Vagina (tissue), 2 donors: ENCODE results near the gene ZBTB24. TPM values are rescaled to one million over a fixed set of nuclear protein-coding genes. Genes with fewer than 3 reads are reported as not detected.

Experiments used
- DNase-seq, 2 donors: peaks; one replicate each; pipeline ENCODE4 v3.0.0-alpha.2; 2017; ENCODE audit errors: extremely low spot score in 2 of 2
- H3K27ac ChIP-seq: fragments of 200-600 bp; sonication (generic); one replicate; pipeline ENCODE4 v1.5.1; 2019
- H3K27me3 ChIP-seq: fragments of 200-600 bp; sonication (generic); one replicate; pipeline ENCODE4 v1.5.1; 2019
- H3K36me3 ChIP-seq, 2 donors: fragments of 200-600 bp; sonication (generic); one replicate each; pipeline ENCODE4 v1.5.1; 2017 to 2019
- H3K4me1 ChIP-seq: fragments of 200-600 bp; sonication (generic); one replicate; pipeline ENCODE4 v1.5.1; 2019
- H3K4me3 ChIP-seq, 2 donors: fragments of 200-600 bp; sonication (generic); 1 replicate in 1 of 2; 2 replicates in 1 of 2; pipeline ENCODE4 v1.5.1; 2016 to 2019
- H3K9me3 ChIP-seq: fragments of 200-600 bp; sonication (generic); one replicate; pipeline ENCODE4 v1.5.1; 2019
- POLR2A ChIP-seq, 2 donors: fragments of 450-650 bp; IDR thresholded peaks; one replicate each; pipeline ENCODE4 v1.6.1; 2017; ENCODE audit warnings: antibody characterized with exemption in 2 of 2, mild to moderate bottlenecking in 2 of 2, moderate library complexity in 2 of 2
- POLR2AphosphoS5 ChIP-seq, 2 donors: sonication (generic); formaldehyde crosslinking; IDR thresholded peaks; one replicate each; pipeline ENCODE4 v1.9.0; 2017; ENCODE audit warnings: antibody characterized with exemption in 2 of 2, mild to moderate bottlenecking in 2 of 2, low read depth in 1 of 2; ENCODE audit not compliant: insufficient read depth in 1 of 2
- intact Hi-C: fragments of 100-400 bp; cut with DNase I; formaldehyde crosslinking; loops from one replicate; pipeline ENCODE4 v1.15.1; 2023
- total RNA-seq: library from RNA; depleted of rRNA; stranded (reverse); fragments of >200 nt; gene quantifications from one replicate; pipeline ENCODE4 v1.2.3, GENCODE V29; 2016
- TF ChIP-seq, protein P1 (sequence below), 3 experiments: fragments of 450-650 bp in 2 of 3; fragments of 200-600 bp in 1 of 3; sonication (generic) in 1 of 3; IDR thresholded peaks; one replicate each; pipeline ENCODE4 v1.5.1; 2017 to 2019; ENCODE audit warnings: antibody characterized with exemption in 3 of 3, mild to moderate bottlenecking in 2 of 3, moderate library complexity in 2 of 3

Gene ZBTB24
- total RNA-seq = 6.6 TPM

DNA sequence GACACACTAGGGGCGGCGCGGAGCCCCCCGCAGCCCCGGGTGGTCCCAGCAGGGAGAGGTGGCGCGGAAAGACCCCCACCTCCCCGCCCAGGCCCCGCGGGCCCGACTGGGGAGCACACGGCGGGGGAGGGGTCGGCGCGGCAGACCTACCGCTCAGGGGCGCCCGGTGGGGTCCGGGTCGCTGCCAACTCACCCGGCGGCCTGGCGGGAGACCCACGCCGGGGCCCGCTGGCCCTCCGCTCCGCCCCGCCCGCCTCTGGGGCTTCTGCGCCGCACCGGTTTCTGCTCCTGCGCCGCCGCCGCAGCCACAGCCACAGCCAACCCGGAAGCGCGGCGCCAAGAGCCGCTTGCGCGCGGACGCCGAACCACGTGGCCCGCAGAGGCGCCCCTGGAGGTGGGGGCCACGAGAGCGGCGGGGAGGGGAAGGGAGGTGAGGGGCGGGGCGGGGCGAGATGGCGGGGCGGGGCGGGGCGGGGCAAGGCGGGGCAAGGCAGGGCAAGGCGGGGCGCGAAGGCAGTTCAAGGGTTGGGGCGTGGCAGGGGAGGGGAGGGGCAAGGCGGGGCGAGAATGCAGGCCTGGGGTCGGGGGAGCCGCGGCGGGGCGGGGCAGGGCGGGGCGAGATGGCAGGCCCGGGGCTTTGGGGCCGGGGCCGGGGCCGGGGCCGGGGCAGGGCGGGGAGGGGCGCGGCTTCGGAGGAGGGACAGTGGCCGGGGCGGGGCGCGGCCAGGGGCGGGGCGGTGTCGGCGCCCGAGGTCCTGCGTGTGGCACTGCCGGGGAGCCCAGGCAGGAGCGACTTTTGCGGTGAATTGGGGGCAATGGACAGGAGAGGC lies at the start of gene ZBTB24:
TSS of gene ZBTB24 (minus strand) at position 315 of the 830 bp plus-strand sequence. CDS start 1,193 bp downstream, outside the sequence.
- H3K27me3 ChIP-seq = no peaks in the 10 kb centered on the region
- H3K36me3 ChIP-seq = peaks cover 0 to 4% of the 10 kb centered on the region in 2 donors
- peak in 1 of 2 donors; percentile 10 for TF ChIP-seq POLR2AphosphoS5 (IDR thresholded peaks at IDR 0.05; ENCODE audit: insufficient read depth in 1 of 2, low read depth in 1 of 2)
- TF ChIP-seq, protein P1, sequence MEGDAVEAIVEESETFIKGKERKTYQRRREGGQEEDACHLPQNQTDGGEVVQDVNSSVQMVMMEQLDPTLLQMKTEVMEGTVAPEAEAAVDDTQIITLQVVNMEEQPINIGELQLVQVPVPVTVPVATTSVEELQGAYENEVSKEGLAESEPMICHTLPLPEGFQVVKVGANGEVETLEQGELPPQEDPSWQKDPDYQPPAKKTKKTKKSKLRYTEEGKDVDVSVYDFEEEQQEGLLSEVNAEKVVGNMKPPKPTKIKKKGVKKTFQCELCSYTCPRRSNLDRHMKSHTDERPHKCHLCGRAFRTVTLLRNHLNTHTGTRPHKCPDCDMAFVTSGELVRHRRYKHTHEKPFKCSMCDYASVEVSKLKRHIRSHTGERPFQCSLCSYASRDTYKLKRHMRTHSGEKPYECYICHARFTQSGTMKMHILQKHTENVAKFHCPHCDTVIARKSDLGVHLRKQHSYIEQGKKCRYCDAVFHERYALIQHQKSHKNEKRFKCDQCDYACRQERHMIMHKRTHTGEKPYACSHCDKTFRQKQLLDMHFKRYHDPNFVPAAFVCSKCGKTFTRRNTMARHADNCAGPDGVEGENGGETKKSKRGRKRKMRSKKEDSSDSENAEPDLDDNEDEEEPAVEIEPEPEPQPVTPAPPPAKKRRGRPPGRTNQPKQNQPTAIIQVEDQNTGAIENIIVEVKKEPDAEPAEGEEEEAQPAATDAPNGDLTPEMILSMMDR (IDR thresholded peaks at IDR 0.05) = no peak
- TF ChIP-seq POLR2A (IDR thresholded peaks at IDR 0.05) = peak in 1 of 2 donors; percentile 65
- intact Hi-C loops = loop anchor here (2.0 kb wide), 1 partner anchor 100 kb away; the partner anchor contains the start of gene CD164
- DNase-seq = peak; percentile 92 to 95
- no peaks in the 10 kb centered on the region for H3K9me3 ChIP-seq
- peak within 1 kb of the TSS; percentile 81 for H3K27ac ChIP-seq
- H3K4me1 ChIP-seq = peaks cover 42% of the 10 kb centered on the region
- peak within 1 kb of the TSS; percentile 85 to 95 for H3K4me3 ChIP-seq

DNA sequence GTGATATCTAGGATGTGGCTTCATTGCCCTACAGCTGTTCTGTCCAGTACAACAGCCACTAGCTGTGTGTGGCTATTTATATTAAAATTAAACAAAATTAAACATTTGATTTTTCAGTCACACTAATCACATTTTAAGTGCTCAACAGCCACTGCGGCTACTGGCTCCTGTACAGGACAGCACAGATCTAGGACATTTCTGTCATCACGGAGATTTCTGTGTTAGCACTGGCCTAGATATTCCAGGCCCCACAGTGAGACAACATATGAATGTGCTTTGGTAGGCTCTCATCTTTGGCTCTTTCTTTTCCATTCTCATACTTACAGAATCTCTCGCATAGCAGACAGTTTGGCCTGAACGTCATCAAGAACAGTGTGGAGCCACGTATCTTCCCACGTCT lies 48.4 kb upstream of the ZBTB24 start:
- TF ChIP-seq POLR2A (IDR thresholded peaks at IDR 0.05) (no peak), POLR2AphosphoS5 (IDR thresholded peaks at IDR 0.05; ENCODE audit: insufficient read depth in 1 of 2, low read depth in 1 of 2) (no peak)
- TF ChIP-seq, protein P1 (IDR thresholded peaks at IDR 0.05) = no peak
- DNase-seq = no peak
- Histone ChIP-seq H3K9me3 (no peaks in the 10 kb centered on the region), H3K36me3 (no peaks in the 10 kb centered on the region), H3K27ac (no peak overlapping the region), H3K4me1 (no peaks in the 10 kb centered on the region), H3K4me3 (no peak overlapping the region), H3K27me3 (no peaks in the 10 kb centered on the region)
- intact Hi-C loops = no loop called here

DNA sequence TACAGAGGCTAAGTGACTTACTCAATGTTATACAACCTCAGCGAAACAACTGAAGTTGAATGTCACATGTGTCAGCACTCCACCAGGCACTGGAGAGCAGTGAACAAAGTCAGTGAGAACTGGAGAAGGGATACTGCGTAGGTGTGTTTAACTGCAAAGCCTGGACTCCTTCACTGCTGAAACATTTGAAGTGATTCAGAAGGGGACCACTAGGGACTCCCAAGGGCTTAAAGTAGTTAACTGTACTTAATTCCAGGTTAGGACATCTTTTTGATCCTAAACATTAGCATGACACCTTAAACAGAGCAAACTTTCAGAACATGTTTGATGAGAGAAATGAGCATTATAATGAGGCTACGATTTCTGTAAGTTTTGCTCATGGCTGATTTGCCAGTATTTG lies 45.0 kb upstream of the ZBTB24 start:
- TF ChIP-seq POLR2A (IDR thresholded peaks at IDR 0.05) = no peak
- TF ChIP-seq, protein P1 (IDR thresholded peaks at IDR 0.05) = no peak
- no peak for TF ChIP-seq POLR2AphosphoS5 (IDR thresholded peaks at IDR 0.05; ENCODE audit: insufficient read depth in 1 of 2, low read depth in 1 of 2)
- Histone ChIP-seq H3K27ac (no peak overlapping the region), H3K27me3 (no peaks in the 10 kb centered on the region), H3K36me3 (no peaks in the 10 kb centered on the region), H3K4me3 (no peak overlapping the region), H3K9me3 (no peaks in the 10 kb centered on the region), H3K4me1 (no peaks in the 10 kb centered on the region)
- no peak for DNase-seq
- intact Hi-C loops = no loop called here

DNA sequence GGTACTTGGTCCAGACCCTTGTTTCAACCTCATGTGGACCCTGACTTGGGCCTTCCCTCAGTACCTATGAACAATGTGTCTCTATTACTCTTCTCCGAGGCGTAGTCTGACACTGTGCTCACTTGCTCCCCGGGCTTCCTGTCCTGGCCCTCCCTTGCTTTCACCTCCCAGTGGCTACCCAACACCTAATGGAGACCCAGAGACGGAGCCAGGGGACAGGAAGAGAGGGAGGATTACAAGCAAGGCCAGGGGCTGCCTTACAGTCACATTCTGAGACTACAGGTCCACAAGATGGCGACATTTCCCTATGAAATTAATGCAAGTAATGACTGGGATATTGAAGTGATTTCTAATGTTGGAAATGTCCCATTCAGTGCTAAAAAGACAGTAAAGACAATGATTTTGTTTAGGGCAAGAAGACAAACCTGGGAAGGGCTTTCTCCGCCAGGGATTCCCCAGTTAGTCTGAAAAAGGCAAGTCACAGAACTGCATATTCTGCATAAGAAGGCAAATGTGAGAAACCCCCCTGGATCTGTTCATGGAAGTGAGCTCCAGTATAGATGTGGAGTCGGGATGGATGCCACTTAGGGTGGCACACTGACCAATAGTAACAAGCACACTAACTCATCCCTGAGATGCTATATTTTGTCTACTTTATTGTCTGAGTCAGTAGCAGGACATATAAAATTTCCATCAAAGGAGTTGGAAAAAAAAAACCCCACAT lies 44.0 kb upstream of the ZBTB24 start:
- DNase-seq = no peak
- TF ChIP-seq POLR2A (IDR thresholded peaks at IDR 0.05) (no peak), POLR2AphosphoS5 (IDR thresholded peaks at IDR 0.05; ENCODE audit: insufficient read depth in 1 of 2, low read depth in 1 of 2) (no peak)
- TF ChIP-seq, protein P1 (IDR thresholded peaks at IDR 0.05) = peak in 2 of 3 experiments; percentile 24 to 41
- Histone ChIP-seq H3K4me3 (no peak overlapping the region), H3K27ac (no peak overlapping the region), H3K4me1 (no peaks in the 10 kb centered on the region), H3K27me3 (no peaks in the 10 kb centered on the region), H3K9me3 (no peaks in the 10 kb centered on the region), H3K36me3 (no peaks in the 10 kb centered on the region)
- intact Hi-C loops = no loop called here
